ENCODE results near the gene GFOD2.

- TF ChIP-seq MYNN (CRISPR knock-in tag; IDR thresholded peaks at IDR 0.05; ENCODE audit: low read depth) (no peak), ZNF230 (CRISPR knock-in tag; IDR thresholded peaks at IDR 0.05) (no peak), EHMT2 (IDR thresholded peaks at IDR 0.05; ENCODE audit: borderline replicate concordance, low read depth, low read length) (no peak), SNAI1 (CRISPR knock-in tag; IDR thresholded peaks at IDR 0.05; ENCODE audit: borderline replicate concordance) (no peak), ZNF501 (CRISPR knock-in tag; IDR thresholded peaks at IDR 0.05) (no peak), EZH2 (conservative IDR thresholded peaks at IDR 0.05; ENCODE audit: low read depth, low read length) (no peak), ZNF776 (CRISPR knock-in tag; IDR thresholded peaks at IDR 0.05) (no peak)
- TF ChIP-seq, protein P1, sequence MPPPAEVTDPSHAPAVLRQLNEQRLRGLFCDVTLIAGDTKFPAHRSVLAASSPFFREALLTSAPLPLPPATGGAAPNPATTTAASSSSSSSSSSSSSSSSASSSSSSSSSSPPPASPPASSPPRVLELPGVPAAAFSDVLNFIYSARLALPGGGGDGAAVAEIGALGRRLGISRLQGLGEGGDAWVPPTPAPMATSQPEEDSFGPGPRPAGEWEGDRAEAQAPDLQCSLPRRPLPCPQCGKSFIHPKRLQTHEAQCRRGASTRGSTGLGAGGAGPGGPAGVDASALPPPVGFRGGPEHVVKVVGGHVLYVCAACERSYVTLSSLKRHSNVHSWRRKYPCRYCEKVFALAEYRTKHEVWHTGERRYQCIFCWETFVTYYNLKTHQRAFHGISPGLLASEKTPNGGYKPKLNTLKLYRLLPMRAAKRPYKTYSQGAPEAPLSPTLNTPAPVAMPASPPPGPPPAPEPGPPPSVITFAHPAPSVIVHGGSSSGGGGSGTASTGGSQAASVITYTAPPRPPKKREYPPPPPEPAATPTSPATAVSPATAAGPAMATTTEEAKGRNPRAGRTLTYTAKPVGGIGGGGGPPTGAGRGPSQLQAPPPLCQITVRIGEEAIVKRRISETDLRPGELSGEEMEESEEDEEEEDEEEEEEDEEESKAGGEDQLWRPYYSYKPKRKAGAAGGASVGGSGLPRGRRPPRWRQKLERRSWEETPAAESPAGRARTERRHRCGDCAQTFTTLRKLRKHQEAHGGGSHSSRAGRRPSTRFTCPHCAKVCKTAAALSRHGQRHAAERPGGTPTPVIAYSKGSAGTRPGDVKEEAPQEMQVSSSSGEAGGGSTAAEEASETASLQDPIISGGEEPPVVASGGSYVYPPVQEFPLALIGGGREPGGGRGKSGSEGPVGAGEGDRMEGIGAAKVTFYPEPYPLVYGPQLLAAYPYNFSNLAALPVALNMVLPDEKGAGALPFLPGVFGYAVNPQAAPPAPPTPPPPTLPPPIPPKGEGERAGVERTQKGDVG (CRISPR knock-in tag; IDR thresholded peaks at IDR 0.05; ENCODE audit: borderline replicate concordance) = no peak
- TF ChIP-seq, protein P2, sequence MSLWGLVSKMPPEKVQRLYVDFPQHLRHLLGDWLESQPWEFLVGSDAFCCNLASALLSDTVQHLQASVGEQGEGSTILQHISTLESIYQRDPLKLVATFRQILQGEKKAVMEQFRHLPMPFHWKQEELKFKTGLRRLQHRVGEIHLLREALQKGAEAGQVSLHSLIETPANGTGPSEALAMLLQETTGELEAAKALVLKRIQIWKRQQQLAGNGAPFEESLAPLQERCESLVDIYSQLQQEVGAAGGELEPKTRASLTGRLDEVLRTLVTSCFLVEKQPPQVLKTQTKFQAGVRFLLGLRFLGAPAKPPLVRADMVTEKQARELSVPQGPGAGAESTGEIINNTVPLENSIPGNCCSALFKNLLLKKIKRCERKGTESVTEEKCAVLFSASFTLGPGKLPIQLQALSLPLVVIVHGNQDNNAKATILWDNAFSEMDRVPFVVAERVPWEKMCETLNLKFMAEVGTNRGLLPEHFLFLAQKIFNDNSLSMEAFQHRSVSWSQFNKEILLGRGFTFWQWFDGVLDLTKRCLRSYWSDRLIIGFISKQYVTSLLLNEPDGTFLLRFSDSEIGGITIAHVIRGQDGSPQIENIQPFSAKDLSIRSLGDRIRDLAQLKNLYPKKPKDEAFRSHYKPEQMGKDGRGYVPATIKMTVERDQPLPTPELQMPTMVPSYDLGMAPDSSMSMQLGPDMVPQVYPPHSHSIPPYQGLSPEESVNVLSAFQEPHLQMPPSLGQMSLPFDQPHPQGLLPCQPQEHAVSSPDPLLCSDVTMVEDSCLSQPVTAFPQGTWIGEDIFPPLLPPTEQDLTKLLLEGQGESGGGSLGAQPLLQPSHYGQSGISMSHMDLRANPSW (CRISPR knock-in tag; IDR thresholded peaks at IDR 0.05; ENCODE audit: borderline replicate concordance) = no peak
- TF ChIP-seq, protein P3, sequence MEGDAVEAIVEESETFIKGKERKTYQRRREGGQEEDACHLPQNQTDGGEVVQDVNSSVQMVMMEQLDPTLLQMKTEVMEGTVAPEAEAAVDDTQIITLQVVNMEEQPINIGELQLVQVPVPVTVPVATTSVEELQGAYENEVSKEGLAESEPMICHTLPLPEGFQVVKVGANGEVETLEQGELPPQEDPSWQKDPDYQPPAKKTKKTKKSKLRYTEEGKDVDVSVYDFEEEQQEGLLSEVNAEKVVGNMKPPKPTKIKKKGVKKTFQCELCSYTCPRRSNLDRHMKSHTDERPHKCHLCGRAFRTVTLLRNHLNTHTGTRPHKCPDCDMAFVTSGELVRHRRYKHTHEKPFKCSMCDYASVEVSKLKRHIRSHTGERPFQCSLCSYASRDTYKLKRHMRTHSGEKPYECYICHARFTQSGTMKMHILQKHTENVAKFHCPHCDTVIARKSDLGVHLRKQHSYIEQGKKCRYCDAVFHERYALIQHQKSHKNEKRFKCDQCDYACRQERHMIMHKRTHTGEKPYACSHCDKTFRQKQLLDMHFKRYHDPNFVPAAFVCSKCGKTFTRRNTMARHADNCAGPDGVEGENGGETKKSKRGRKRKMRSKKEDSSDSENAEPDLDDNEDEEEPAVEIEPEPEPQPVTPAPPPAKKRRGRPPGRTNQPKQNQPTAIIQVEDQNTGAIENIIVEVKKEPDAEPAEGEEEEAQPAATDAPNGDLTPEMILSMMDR (CRISPR knock-in tag; IDR thresholded peaks at IDR 0.05) = no peak
Observed at GRCh38 chr16:67699265-67699664, 19.9 kb downstream of the GFOD2 start.
